ENCODE results near the gene OTOS. TPM values are rescaled to one million over a fixed set of nuclear protein-coding genes. Genes with fewer than 3 reads are reported as not detected.

Gene OTOS
- total RNA-seq, 1 donor from 2014 or later = not detected

DNA sequence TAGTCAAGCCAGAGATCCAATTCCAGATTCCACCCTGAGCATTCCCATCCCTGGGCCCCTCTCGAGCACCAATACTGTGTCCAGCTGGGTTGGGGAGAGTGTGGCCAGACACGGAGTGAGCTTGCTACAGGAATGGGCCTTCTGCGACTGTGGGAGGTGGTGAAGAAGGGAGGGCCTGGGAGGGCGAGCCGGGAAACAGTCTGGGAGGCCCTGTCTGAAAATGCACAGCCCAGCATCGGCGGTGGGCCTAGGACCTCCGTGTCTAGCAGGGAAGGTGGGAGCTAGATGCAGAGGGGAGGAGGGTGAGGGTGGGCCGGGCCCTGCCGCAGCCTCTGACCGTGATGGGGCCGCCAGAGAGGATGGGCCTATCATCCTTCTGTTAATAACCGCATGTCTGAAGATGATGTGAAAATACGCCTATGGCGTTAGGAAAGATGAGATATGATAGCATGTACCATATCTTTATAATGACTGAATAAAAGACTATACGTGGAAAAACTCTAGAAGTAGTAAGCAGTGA lies 1.9 kb upstream of the OTOS start:
- H3K4me3 ChIP-seq (ENCODE audit: insufficient read depth, low read depth, low read length) = no peak overlapping the region
- H3K4me2 ChIP-seq (ENCODE audit: low read length) = no peak overlapping the region
- no peak for DNase-seq (ENCODE audit: low read depth)
- H4K20me1 ChIP-seq (ENCODE audit: insufficient read depth, low read length) = no peaks in the 10 kb centered on the region
- no peaks in the 10 kb centered on the region for H3K36me3 Mint-ChIP-seq (ENCODE audit: low read depth, unreplicated experiment)
- H3K27ac Mint-ChIP-seq (ENCODE audit: unreplicated experiment) = no peak overlapping the region
- H3K27me3 Mint-ChIP-seq (ENCODE audit: low read depth, unreplicated experiment) = peaks cover 28% of the 10 kb centered on the region
- peaks cover 4% of the 10 kb centered on the region for H3K27me3 ChIP-seq (ENCODE audit: insufficient read depth, low read length)
- H3K9me3 Mint-ChIP-seq (ENCODE audit: unreplicated experiment) = no peaks in the 10 kb centered on the region
- no peaks in the 10 kb centered on the region for H3K9me3 ChIP-seq (ENCODE audit: insufficient read depth, low read depth, low read length)
- H3K79me2 ChIP-seq (ENCODE audit: insufficient read depth, low read length) = no peaks in the 10 kb centered on the region
- no peak for TF ChIP-seq EZH2 (IDR thresholded peaks at IDR 0.05; ENCODE audit: insufficient read depth, low read length)
- TF ChIP-seq, protein P1, sequence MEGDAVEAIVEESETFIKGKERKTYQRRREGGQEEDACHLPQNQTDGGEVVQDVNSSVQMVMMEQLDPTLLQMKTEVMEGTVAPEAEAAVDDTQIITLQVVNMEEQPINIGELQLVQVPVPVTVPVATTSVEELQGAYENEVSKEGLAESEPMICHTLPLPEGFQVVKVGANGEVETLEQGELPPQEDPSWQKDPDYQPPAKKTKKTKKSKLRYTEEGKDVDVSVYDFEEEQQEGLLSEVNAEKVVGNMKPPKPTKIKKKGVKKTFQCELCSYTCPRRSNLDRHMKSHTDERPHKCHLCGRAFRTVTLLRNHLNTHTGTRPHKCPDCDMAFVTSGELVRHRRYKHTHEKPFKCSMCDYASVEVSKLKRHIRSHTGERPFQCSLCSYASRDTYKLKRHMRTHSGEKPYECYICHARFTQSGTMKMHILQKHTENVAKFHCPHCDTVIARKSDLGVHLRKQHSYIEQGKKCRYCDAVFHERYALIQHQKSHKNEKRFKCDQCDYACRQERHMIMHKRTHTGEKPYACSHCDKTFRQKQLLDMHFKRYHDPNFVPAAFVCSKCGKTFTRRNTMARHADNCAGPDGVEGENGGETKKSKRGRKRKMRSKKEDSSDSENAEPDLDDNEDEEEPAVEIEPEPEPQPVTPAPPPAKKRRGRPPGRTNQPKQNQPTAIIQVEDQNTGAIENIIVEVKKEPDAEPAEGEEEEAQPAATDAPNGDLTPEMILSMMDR (IDR thresholded peaks at IDR 0.05; ENCODE audit: insufficient read depth, low read depth, low read length) = no peak
- H3K9ac ChIP-seq (ENCODE audit: low read length) = no peak overlapping the region
- no peak overlapping the region for H3K27ac ChIP-seq (ENCODE audit: low read depth, low read length)
- peaks cover 2% of the 10 kb centered on the region for H3K4me1 Mint-ChIP-seq (ENCODE audit: low read depth, unreplicated experiment)
- H3K4me3 Mint-ChIP-seq (ENCODE audit: unreplicated experiment) = no peak overlapping the region
- FAIRE-seq = no peak
- H3K4me1 ChIP-seq (ENCODE audit: insufficient read depth, low read length) = no peaks in the 10 kb centered on the region
- H3K36me3 ChIP-seq (ENCODE audit: insufficient read depth, low read length) = no peaks in the 10 kb centered on the region
- H2AFZ ChIP-seq (ENCODE audit: low read depth, low read length) = no peak overlapping the region

DNA sequence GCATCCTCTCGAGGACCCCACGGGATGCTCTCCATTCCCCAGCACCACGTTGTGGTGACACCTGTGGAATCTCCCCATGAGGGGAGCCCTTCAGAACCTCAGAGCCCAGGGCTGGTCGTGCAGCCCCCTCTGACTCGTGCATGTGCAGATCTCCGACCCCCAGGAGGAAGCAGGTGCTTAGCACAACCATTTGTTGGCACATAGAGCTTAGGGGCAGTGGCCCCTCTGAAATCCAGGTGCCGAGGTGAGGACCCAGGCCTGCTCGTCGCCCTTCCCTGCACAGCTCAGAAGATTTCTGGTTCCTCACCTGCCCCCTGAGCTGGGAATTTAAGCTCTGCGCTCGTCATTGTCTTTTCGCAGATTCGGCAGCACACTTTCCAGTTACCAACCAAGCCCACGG lies 1.3 kb upstream of the OTOS start:
- H3K4me1 Mint-ChIP-seq (ENCODE audit: low read depth, unreplicated experiment) = peaks cover 2% of the 10 kb centered on the region

DNA sequence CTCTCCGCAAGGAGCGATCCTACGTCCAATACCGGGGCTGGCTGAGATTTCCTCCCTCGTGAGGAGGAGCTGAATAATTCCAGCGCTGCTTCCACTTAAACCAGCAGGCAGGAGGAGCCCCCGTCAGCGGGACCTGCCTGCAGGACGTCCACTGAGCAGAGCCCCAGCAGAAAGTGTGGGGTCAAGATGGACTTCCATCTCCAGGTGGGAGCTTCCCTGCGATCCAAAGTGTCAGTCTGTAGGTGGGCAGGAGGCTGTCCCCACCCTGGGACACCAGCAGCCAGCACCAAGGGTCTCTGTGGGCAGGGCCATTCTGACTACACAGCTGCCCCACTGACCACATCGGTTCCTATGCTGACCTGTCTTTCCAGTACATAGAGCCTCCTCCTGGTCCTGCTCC lies 462 bp upstream of the OTOS start:
- Histone ChIP-seq H2AFZ (ENCODE audit: low read depth, low read length) (peak overlapping the region; percentile 41), H3K9ac (ENCODE audit: low read length) (peak overlapping the region; percentile 18), H3K4me1 (ENCODE audit: insufficient read depth, low read length) (peaks cover 2% of the 10 kb centered on the region), H3K79me2 (ENCODE audit: insufficient read depth, low read length) (peaks cover 2% of the 10 kb centered on the region), H3K9me3 (ENCODE audit: insufficient read depth, low read depth, low read length) (no peaks in the 10 kb centered on the region), H3K4me2 (ENCODE audit: low read length) (peak overlapping the region; percentile 22), H3K27ac (ENCODE audit: low read depth, low read length) (no peak overlapping the region), H3K4me3 (ENCODE audit: insufficient read depth, low read depth, low read length) (no peak overlapping the region), H3K36me3 (ENCODE audit: insufficient read depth, low read length) (no peaks in the 10 kb centered on the region), H3K27me3 (ENCODE audit: insufficient read depth, low read length) (peaks cover 4% of the 10 kb centered on the region), H4K20me1 (ENCODE audit: insufficient read depth, low read length) (no peaks in the 10 kb centered on the region)
- no peak overlapping the region for H3K4me3 Mint-ChIP-seq (ENCODE audit: unreplicated experiment)
- FAIRE-seq = no peak
- H3K36me3 Mint-ChIP-seq (ENCODE audit: low read depth, unreplicated experiment) = no peaks in the 10 kb centered on the region
- no peak overlapping the region for H3K27ac Mint-ChIP-seq (ENCODE audit: unreplicated experiment)
- H3K4me1 Mint-ChIP-seq (ENCODE audit: low read depth, unreplicated experiment) = peaks cover 2% of the 10 kb centered on the region
- peaks cover 26% of the 10 kb centered on the region for H3K27me3 Mint-ChIP-seq (ENCODE audit: low read depth, unreplicated experiment)
- H3K9me3 Mint-ChIP-seq (ENCODE audit: unreplicated experiment) = no peaks in the 10 kb centered on the region
- no peak for TF ChIP-seq EZH2 (IDR thresholded peaks at IDR 0.05; ENCODE audit: insufficient read depth, low read length)
- TF ChIP-seq, protein P1 (IDR thresholded peaks at IDR 0.05; ENCODE audit: insufficient read depth, low read depth, low read length) = no peak
- DNase-seq (ENCODE audit: low read depth) = no peak

More for the DNA sequence above, 1.3 kb upstream of the OTOS start:
- no peaks in the 10 kb centered on the region for H3K79me2 ChIP-seq (ENCODE audit: insufficient read depth, low read length)
- no peaks in the 10 kb centered on the region for H3K36me3 ChIP-seq (ENCODE audit: insufficient read depth, low read length)
- no peak overlapping the region for H2AFZ ChIP-seq (ENCODE audit: low read depth, low read length)
- Mint-ChIP-seq H3K36me3 (ENCODE audit: low read depth, unreplicated experiment) (no peaks in the 10 kb centered on the region), H3K27me3 (ENCODE audit: low read depth, unreplicated experiment) (peaks cover 26% of the 10 kb centered on the region), H3K9me3 (ENCODE audit: unreplicated experiment) (no peaks in the 10 kb centered on the region), H3K27ac (ENCODE audit: unreplicated experiment) (no peak overlapping the region), H3K4me3 (ENCODE audit: unreplicated experiment) (no peak overlapping the region)
- H4K20me1 ChIP-seq (ENCODE audit: insufficient read depth, low read length) = no peaks in the 10 kb centered on the region
- TF ChIP-seq, protein P1 (IDR thresholded peaks at IDR 0.05; ENCODE audit: insufficient read depth, low read depth, low read length) = no peak
- no peak for TF ChIP-seq EZH2 (IDR thresholded peaks at IDR 0.05; ENCODE audit: insufficient read depth, low read length)
- DNase-seq (ENCODE audit: low read depth) (no peak), FAIRE-seq (no peak)
- no peaks in the 10 kb centered on the region for H3K9me3 ChIP-seq (ENCODE audit: insufficient read depth, low read depth, low read length)
- no peak overlapping the region for H3K9ac ChIP-seq (ENCODE audit: low read length)
- no peak overlapping the region for H3K27ac ChIP-seq (ENCODE audit: low read depth, low read length)
- H3K27me3 ChIP-seq (ENCODE audit: insufficient read depth, low read length) = peaks cover 4% of the 10 kb centered on the region
- no peak overlapping the region for H3K4me2 ChIP-seq (ENCODE audit: low read length)
- H3K4me3 ChIP-seq (ENCODE audit: insufficient read depth, low read depth, low read length) = no peak overlapping the region
- H3K4me1 ChIP-seq (ENCODE audit: insufficient read depth, low read length) = no peaks in the 10 kb centered on the region
